Measurements from ENCODE around the gene PLEKHA3. TPM values are rescaled to one million over a fixed set of nuclear protein-coding genes. Genes with fewer than 3 reads are reported as not detected.

The PLEKHA3 gene
- total RNA-seq, 1 donor from 2014 or later: 20.7 TPM

DNA sequence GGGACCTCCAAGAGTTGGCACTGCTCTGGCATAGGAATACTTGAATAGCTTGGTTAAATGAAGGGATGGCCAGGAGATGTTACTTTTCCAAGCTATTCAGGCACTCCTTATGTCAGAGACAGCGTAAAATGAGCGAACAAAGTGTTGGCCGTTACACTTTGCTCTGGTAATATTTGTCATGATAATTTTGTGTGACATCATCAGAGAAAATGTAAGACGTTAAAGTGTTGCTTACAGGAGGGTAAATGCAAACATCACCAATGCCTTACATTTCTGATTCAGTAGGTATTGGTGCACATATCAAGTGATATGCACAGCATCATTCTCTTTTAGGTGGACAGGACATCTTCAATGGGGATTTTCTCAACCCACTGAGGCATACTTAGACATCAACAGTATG is 46.0 kb downstream of the PLEKHA3 start:
- Mint-ChIP-seq H3K36me3 (peaks cover 23% of the 10 kb centered on the region), H3K4me1 (ENCODE audit: unreplicated experiment) (peaks cover 14% of the 10 kb centered on the region), H3K9me3 (no peaks in the 10 kb centered on the region), H3K27ac (no peak overlapping the region), H3K4me3 (no peak overlapping the region), H3K27me3 (no peaks in the 10 kb centered on the region)
- no peak for DNase-seq (ENCODE audit: extremely low spot score, unreplicated experiment)
- TF ChIP-seq, protein P1, sequence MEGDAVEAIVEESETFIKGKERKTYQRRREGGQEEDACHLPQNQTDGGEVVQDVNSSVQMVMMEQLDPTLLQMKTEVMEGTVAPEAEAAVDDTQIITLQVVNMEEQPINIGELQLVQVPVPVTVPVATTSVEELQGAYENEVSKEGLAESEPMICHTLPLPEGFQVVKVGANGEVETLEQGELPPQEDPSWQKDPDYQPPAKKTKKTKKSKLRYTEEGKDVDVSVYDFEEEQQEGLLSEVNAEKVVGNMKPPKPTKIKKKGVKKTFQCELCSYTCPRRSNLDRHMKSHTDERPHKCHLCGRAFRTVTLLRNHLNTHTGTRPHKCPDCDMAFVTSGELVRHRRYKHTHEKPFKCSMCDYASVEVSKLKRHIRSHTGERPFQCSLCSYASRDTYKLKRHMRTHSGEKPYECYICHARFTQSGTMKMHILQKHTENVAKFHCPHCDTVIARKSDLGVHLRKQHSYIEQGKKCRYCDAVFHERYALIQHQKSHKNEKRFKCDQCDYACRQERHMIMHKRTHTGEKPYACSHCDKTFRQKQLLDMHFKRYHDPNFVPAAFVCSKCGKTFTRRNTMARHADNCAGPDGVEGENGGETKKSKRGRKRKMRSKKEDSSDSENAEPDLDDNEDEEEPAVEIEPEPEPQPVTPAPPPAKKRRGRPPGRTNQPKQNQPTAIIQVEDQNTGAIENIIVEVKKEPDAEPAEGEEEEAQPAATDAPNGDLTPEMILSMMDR (conservative IDR thresholded peaks at IDR 0.05): no peak

DNA sequence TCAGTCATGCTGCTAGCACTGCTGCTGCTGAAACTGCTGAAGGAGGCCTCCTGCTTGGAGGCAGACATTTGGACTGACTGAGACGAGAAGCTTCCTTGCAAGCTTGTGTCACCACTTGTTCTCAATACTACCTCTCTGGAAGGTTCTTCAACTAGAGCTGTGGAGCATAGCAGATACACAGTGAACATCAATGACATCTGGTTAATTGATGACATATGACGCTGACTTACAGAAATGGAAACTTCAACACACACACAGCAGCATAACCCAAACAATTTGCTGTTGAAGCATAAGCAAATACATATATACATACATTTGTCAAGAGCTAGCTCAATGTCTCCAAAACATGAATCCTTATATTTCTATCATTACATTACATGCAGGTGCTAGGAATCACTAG is 47.3 kb downstream of the PLEKHA3 start:
- peaks cover 14% of the 10 kb centered on the region for H3K4me1 Mint-ChIP-seq (ENCODE audit: unreplicated experiment)
- no peak overlapping the region for H3K4me3 Mint-ChIP-seq
- no peaks in the 10 kb centered on the region for H3K27me3 Mint-ChIP-seq
- no peak for DNase-seq (ENCODE audit: extremely low spot score, unreplicated experiment)
- H3K27ac Mint-ChIP-seq: no peak overlapping the region
- TF ChIP-seq, protein P1 (conservative IDR thresholded peaks at IDR 0.05): no peak
- H3K36me3 Mint-ChIP-seq: peaks cover 32% of the 10 kb centered on the region
- H3K9me3 Mint-ChIP-seq: no peaks in the 10 kb centered on the region

DNA sequence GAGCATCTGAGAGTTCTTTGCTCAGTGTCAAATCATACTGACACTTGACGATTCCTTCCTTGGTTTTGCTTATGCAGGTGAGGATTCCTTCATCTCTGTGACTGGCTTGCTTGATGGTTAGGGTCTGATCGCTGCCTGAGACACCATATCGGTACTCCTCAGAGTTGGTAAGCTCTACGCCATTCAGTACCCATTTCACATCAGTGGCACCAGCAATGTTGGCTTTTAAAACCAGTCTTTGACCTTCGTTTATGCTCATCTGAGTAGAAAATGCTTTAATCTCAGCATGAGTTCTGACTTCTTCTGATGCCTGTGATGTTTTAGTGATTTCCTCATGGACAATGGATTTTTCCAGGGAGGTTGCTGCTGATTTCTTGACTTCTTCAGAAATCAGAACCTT is 48.4 kb downstream of the PLEKHA3 start:
- H3K9me3 Mint-ChIP-seq: no peaks in the 10 kb centered on the region
- H3K27ac Mint-ChIP-seq: no peak overlapping the region
- TF ChIP-seq, protein P1 (conservative IDR thresholded peaks at IDR 0.05): no peak
- H3K36me3 Mint-ChIP-seq: peaks cover 33% of the 10 kb centered on the region
- DNase-seq (ENCODE audit: extremely low spot score, unreplicated experiment): no peak
- peaks cover 13% of the 10 kb centered on the region for H3K4me1 Mint-ChIP-seq (ENCODE audit: unreplicated experiment)
- H3K27me3 Mint-ChIP-seq: no peaks in the 10 kb centered on the region
- no peak overlapping the region for H3K4me3 Mint-ChIP-seq

DNA sequence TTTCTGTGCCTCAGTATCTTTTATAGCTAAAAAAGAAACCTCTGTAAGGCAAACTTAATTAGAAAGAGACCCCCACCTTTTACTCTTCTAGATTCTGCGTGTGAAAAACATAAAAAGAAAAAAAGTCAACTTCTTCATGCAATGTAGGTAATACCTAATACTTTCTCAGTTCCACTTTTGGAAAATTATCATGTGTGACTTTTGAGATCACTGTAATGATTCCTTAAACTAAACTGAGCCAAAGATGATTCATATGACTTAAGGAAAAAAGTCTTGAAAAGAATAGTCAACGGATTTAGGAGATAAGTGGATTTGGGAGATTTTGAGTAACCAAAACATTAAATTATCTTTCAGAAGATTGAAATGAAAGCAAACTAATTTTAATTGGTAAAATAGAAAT is 48.9 kb downstream of the PLEKHA3 start:
- TF ChIP-seq, protein P1 (conservative IDR thresholded peaks at IDR 0.05): no peak
- Mint-ChIP-seq H3K4me1 (ENCODE audit: unreplicated experiment) (peaks cover 10% of the 10 kb centered on the region), H3K36me3 (peaks cover 37% of the 10 kb centered on the region), H3K27me3 (no peaks in the 10 kb centered on the region), H3K27ac (no peak overlapping the region), H3K4me3 (no peak overlapping the region), H3K9me3 (no peaks in the 10 kb centered on the region)
- DNase-seq (ENCODE audit: extremely low spot score, unreplicated experiment): no peak

DNA sequence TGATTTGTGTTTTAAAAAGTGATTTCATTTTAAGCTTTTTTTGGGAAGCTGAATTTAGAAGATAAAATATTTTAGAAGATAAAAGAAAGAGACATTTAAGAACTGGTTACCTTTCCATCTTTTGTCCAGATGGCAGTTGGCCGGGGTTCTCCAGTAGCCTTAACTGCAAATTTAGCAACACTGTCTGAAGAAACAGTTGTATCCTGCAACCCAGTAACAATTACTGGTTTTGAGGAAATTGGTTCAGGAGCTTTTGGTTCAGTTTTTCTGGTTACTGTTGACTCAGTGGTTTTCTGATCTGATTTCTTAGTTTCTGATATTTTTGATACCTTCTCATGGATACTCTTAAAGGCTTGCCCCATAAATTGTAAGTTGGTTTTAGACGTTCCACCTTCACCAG is 49.9 kb downstream of the PLEKHA3 start:
- H3K4me3 Mint-ChIP-seq: no peak overlapping the region
- no peak overlapping the region for H3K27ac Mint-ChIP-seq
- H3K4me1 Mint-ChIP-seq (ENCODE audit: unreplicated experiment): peaks cover 10% of the 10 kb centered on the region
- H3K9me3 Mint-ChIP-seq: no peaks in the 10 kb centered on the region
- no peak for DNase-seq (ENCODE audit: extremely low spot score, unreplicated experiment)
- peaks cover 45% of the 10 kb centered on the region for H3K36me3 Mint-ChIP-seq
- H3K27me3 Mint-ChIP-seq: no peaks in the 10 kb centered on the region
- TF ChIP-seq, protein P1 (conservative IDR thresholded peaks at IDR 0.05): no peak

DNA sequence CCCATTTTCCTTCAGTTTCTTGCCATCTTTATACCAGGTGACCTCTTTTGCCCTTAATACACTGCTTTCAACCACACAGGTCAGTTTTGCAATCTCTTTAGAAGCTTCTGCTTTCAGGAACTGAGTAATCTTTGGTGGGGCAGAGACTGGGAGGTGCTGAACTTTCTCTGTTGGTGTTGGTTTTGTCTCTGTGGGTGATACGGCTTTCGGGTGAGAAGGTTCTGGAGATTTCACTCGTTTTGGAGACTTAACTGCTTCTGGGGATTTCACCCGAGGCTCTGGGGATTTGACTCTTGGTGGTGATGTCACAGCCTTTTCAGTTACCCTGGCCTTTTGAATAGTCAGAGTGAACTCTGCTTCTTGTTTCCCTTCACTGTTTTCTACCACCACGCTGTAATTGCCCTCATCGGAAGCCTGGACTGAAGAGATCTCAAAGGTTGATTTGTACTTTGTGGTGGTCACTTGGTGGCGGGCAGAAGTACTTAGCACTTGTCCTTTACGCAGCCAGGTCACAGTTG is 50.4 kb downstream of the PLEKHA3 start:
- TF ChIP-seq, protein P1 (conservative IDR thresholded peaks at IDR 0.05): no peak

More for the DNA sequence above, 50.4 kb downstream of the PLEKHA3 start:
- no peaks in the 10 kb centered on the region for H3K9me3 Mint-ChIP-seq
- DNase-seq (ENCODE audit: extremely low spot score, unreplicated experiment): no peak
- no peak overlapping the region for H3K27ac Mint-ChIP-seq
- H3K4me3 Mint-ChIP-seq: no peak overlapping the region
- peaks cover 7% of the 10 kb centered on the region for H3K4me1 Mint-ChIP-seq (ENCODE audit: unreplicated experiment)
- H3K27me3 Mint-ChIP-seq: no peaks in the 10 kb centered on the region
- peaks cover 44% of the 10 kb centered on the region for H3K36me3 Mint-ChIP-seq

Measured in type B pancreatic cell (in vitro differentiated cells).